Measurements from ENCODE around the gene FAT3.
A peak's percentile ranks its signal among the peaks of the same experiment; 100 is the strongest.

Gene FAT3

DNA sequence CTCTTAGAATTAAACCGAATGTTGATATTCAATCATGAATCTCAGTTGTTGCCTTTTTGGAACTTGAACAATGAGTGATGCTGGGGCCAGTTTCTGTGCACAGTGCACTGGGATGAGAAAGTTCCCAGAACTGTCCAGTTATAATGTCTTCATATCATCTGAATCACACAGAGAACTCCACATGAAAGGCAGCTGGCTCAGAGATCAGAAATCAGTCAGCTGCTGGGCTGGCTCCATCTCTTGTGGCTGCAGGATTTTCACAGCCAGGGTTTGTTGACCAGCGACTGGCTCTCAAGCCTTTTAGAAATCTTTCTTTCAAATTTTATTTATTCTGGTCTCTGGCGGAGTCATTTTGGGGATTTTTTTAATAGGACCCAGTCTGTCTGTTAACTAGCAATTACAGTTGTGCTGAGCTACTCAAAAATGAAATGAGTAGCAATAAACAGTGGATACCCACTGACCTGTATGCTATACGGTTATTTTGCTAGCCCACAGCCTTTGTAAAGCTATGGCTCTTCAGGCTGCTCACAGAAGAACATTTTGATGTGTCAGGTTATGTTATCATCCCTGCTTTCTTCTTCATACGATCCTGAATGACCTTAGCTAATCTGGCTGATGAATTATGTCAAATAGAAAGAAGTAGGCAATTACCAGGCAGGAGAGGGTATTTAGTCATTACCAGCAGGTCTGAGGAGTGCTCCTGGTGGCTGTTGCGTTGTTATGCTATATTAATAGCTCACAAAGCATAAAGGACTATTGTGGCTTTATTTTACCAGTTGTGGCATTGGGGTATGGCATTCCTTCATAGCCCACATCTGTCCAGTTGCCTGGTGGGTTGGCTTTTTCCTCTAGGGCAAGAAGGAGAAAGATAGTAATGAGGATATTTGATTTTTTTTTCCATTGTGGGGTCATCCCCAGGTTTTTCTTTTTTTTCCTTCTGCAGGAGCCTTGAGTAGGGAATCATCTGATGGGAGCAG, 3.6 kb downstream of the FAT3 start:
- peak; percentile 15 for DNase-seq

- no peak for DNase-seq
Measured at GRCh38 chr11:92236856-92237255, 12.2 kb downstream of the FAT3 start.

DNA sequence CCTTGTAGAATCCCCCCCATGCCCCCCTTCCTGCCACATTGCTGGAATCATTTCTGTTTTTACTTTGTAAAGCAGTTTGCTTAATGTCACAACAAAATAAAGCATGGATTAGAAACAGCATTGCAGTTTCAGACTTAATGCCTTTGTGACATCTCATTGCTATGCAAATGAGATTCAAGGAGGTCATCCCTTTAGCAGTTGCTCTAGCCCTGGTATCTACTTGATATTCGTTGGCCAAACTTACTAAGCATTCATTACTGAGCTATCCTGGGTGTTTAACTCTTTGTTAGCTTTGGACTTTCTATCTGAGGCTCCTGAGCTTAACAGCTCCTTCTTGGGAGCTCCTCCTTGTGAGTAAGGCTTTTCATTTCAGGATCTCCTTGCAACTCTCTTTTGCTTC, 16.3 kb downstream of the FAT3 start:
- no peak for DNase-seq

- DNase-seq = no peak
Measured at GRCh38 chr11:92245700-92246271, 21.2 kb downstream of the FAT3 start.

DNA sequence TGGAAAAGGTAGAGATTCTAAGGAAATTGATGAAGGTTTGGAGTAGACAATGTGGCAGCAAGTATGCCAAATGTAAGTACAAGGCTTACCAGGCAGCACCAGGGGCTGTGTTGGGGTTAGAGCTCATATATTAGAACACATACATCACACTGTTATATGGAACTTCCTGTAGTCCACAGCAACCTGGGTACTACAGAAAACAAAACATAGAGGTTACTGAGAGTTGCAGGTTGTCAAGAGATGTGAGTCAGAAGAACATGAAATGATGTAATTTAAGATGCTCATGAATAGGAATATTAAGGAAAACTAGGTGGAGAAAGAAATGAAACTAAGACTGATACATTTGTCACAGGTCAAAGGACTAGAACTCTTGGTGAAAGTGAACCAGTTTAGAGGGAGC, 22.0 kb downstream of the FAT3 start:
- DNase-seq = no peak

GRCh38 chr11:92249156-92249753, 24.6 kb downstream of the FAT3 start:
- DNase-seq = no peak

DNA sequence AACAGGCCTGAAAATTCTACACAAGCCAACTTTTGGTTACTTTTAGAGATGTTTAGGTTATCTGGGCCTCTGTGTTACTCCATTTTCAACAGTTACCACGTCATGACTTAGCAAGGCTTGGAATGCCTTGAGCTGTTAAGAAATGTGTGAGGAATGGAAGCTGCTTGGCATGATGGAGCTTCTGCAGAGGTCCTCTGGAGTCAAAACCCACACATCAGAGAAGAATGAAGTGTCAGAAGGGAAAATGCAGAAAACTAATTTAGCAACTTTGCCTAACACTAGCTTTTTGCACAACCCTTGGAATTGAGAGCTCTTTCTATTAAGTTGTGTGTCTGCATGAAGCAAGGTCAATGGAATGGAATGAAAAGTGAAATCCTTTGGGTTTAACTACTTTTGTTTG, 27.4 kb downstream of the FAT3 start:
- peak; percentile 76 for DNase-seq

DNA sequence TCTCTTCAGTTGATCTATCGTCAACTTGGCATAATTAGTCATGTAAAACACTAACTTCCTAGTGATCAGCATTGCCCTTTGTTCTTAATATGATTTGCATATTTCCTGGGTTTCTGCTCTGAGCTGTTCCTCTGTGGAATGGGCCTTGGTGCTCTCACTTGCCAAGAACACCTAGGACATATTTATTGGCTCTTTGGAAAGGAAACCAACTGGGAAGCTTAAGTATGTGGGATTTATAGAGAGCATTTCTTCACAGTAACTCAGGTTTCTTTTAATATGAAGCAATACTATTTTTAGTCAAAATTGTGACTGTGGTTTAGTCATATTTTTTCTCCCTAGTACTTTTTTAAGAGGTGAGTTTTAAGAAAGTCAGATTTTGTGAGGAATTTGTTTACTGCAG, 28.8 kb downstream of the FAT3 start:
- no peak for DNase-seq

- peak; percentile 46 for DNase-seq
Measured at GRCh38 chr11:92253945-92254344, 29.3 kb downstream of the FAT3 start.

- DNase-seq = no peak
Measured at GRCh38 chr11:92257536-92257935, 32.9 kb downstream of the FAT3 start.

GRCh38 chr11:92259861-92260260, 35.2 kb downstream of the FAT3 start:
- no peak for DNase-seq

- peak; percentile 24 for DNase-seq
Measured at GRCh38 chr11:92264350-92264749, 39.7 kb downstream of the FAT3 start.

GRCh38 chr11:92266806-92267205, 42.2 kb downstream of the FAT3 start:
- no peak for DNase-seq

DNA sequence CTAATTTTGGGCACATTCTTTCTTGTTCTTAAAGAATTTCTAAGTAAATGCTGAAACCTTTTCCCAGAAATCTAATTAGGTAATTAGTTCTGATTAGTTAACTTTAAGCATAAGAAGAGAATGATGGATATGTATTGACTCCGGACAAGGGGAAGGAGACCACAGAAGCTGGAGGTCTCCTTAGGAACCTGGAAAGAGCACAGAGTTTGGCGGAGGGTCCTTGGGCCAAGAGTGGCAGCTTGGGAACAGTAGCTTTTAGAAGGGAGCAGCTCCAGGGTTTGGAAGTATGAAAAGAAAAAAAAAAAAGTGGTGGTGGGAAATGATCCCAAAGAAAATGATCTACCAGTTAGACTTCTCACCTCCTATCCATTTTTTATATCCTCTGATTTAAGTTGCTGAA, 42.7 kb downstream of the FAT3 start:
- no peak for DNase-seq

DNA sequence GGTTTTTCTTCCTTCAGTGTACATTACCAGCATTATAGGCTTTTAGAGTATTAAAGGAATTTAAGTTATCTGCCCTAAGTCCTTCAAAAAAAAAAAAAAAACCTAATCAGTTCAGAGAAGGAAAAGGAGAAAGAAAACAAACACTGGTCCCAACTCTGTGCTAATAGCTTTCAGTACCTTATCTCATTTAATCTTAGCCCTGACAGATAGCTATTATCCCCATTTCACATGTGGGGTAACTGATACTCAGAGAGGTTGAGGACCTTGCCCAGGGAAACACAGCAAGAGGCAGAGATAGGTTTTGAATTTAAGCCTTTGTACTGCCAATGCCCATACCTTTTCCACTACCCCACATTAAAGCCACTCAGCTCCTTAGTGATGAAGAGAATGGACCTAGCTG, 43.4 kb downstream of the FAT3 start:
- DNase-seq = peak; percentile 15

- peak; percentile 26 for DNase-seq
Measured at GRCh38 chr11:92268546-92268945, 43.9 kb downstream of the FAT3 start.

- peak; percentile 86 for DNase-seq
Measured at GRCh38 chr11:92269021-92269420, 44.4 kb downstream of the FAT3 start.

GRCh38 chr11:92269841-92270240, 45.2 kb downstream of the FAT3 start:
- DNase-seq = no peak

DNA sequence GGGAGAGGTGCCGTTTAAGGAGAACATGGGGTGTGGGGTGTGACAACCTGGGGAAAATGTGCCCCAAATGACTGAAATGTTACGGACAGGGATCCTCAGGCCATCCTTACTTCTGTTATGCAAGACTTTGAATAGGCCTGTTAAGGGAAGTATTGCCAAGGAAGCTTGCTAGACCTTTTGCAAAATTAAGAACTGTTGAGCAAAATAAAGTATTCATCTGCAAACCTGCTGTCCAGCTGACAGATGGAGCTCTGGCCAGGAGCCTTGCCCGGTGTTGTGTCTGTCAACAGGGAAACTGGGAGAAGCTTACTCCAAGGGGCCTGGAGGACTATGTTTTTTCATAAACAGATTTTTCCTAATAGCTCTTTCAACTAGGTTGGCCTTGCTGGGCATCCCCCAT, 48.0 kb downstream of the FAT3 start:
- no peak for DNase-seq

Measured in fibroblast of skin of back (primary cell).